DOHH2 (cell line): Measurements from ENCODE around the gene CRYBG1.

Experiments used
- H3F3A ChIP-seq: fragments of 200-600 bp; sonication (generic), shearing (Covaris generic); 2 replicates; pipeline ENCODE4 v1.6.0; 2016; ENCODE audit warnings: antibody characterized with exemption, mild to moderate bottlenecking; ENCODE audit not compliant: control insufficient read depth, insufficient read depth
- H3K27ac ChIP-seq: fragments of 200-600 bp; sonication (generic); 2 replicates; pipeline ENCODE4 v1.5.1; 2014; ENCODE audit warnings: low read depth, mild to moderate bottlenecking, low read length, moderate library complexity
- H3K27me3 ChIP-seq: fragments of 200-600 bp; sonication (generic); 2 replicates; pipeline ENCODE4 v1.6.1; 2014; ENCODE audit warnings: mild to moderate bottlenecking, low read length, mixed read lengths; ENCODE audit not compliant: control insufficient read depth
- H3K36me3 ChIP-seq: fragments of 200-600 bp; sonication (generic); 2 replicates; pipeline ENCODE4 v1.6.1; 2014; ENCODE audit warnings: mild to moderate bottlenecking, low read length, moderate library complexity, mixed read lengths; ENCODE audit not compliant: control insufficient read depth
- H3K4me1 ChIP-seq: fragments of 200-600 bp; sonication (generic); 2 replicates; pipeline ENCODE4 v1.6.1; 2014; ENCODE audit warnings: mild to moderate bottlenecking, low read length, mixed read lengths; ENCODE audit not compliant: control insufficient read depth
- H3K4me2 ChIP-seq: fragments of 200-600 bp; sonication (generic); 2 replicates; pipeline ENCODE4 v1.6.0; 2014; ENCODE audit warnings: mild to moderate bottlenecking, low read length, moderate library complexity
- H3K4me3 ChIP-seq: fragments of 200-600 bp; sonication (generic); 2 replicates; pipeline ENCODE4 v1.5.1; 2014; ENCODE audit warnings: mild to moderate bottlenecking, low read length, mixed read lengths
- H3K79me2 ChIP-seq: fragments of 200-600 bp; sonication (generic); 2 replicates; pipeline ENCODE4 v1.6.1; 2014; ENCODE audit warnings: mild to moderate bottlenecking, low read length, mixed read lengths; ENCODE audit not compliant: control insufficient read depth
- H3K9me2 ChIP-seq: fragments of 200-600 bp; sonication (generic); replicated peaks from 2 replicates; pipeline ENCODE4 v1.6.1; 2014; ENCODE audit warnings: mild to moderate bottlenecking, low read length, mixed read lengths; ENCODE audit not compliant: control insufficient read depth
- H3K9me3 ChIP-seq: fragments of 200-600 bp; sonication (generic); 2 replicates; pipeline ENCODE4 v1.6.1; 2014; ENCODE audit warnings: antibody characterized with exemption, low read length, mixed read lengths; ENCODE audit not compliant: control insufficient read depth, insufficient read depth
- H4K20me1 ChIP-seq: fragments of 200-600 bp; sonication (generic); 2 replicates; pipeline ENCODE4 v1.6.0; 2014; ENCODE audit warnings: low read depth, mild to moderate bottlenecking, antibody characterized with exemption, low read length, moderate library complexity; ENCODE audit not compliant: control insufficient read depth, insufficient read depth
- EZH2phosphoT487 ChIP-seq: fragments of 200-600 bp; sonication (generic); IDR thresholded peaks from 2 replicates; pipeline ENCODE4 v1.6.1; 2017; ENCODE audit warnings: borderline replicate concordance, mild to moderate bottlenecking, antibody characterized with exemption, low read length, moderate library complexity, mixed read lengths
- TF ChIP-seq, protein P1 (sequence below): fragments of 200-600 bp; sonication (generic); IDR thresholded peaks from one replicate; pipeline ENCODE4 v1.5.1; 2014; ENCODE audit warnings: antibody characterized with exemption, mild to moderate bottlenecking, low read depth, low read length; ENCODE audit not compliant: poor library complexity, severe bottlenecking

Gene CRYBG1

DNA sequence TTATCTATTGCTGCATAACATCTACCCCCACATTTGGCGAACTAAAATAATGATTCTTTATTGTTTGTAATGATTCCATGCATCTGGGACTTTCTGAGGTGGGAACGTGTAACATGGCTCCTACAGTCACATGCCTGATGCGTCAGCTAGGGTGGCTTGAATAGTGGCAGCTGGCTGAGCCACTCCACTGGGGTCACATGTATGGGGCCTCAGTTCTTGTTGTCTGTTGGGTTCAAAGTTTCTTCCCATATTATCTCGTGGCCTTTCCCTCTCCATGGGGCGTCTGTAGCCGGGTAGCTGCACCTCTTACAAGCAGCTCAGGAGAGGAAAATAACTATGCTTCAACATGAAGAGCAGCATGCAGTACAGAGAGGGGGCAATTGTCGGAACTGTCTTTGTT lies 69.9 kb downstream of the CRYBG1 start:
- TF ChIP-seq EZH2phosphoT487: no peak
- TF ChIP-seq, protein P1, sequence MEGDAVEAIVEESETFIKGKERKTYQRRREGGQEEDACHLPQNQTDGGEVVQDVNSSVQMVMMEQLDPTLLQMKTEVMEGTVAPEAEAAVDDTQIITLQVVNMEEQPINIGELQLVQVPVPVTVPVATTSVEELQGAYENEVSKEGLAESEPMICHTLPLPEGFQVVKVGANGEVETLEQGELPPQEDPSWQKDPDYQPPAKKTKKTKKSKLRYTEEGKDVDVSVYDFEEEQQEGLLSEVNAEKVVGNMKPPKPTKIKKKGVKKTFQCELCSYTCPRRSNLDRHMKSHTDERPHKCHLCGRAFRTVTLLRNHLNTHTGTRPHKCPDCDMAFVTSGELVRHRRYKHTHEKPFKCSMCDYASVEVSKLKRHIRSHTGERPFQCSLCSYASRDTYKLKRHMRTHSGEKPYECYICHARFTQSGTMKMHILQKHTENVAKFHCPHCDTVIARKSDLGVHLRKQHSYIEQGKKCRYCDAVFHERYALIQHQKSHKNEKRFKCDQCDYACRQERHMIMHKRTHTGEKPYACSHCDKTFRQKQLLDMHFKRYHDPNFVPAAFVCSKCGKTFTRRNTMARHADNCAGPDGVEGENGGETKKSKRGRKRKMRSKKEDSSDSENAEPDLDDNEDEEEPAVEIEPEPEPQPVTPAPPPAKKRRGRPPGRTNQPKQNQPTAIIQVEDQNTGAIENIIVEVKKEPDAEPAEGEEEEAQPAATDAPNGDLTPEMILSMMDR: no peak
- H3F3A ChIP-seq: no peaks in the 10 kb centered on the region

DNA sequence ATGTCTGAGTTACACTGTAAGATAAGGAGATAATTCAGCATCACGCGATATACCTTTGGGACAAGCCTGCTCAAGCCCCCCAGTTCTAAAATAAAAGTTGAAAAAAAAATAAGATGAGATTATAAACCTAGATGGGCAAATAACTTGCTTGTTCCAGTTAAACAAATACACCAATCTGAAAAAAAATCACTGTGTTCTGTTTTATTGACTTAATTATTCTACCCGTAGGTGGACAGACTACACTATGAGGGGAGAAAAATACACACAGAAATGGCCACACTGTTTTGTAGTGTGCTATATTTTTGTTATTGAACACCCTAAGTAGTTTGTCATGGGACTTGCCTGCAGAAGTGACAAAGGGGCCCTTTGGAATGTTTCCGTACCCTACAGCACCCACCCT lies 70.9 kb downstream of the CRYBG1 start:
- no peaks in the 10 kb centered on the region for H3F3A ChIP-seq
- H3K9me3 ChIP-seq: no peaks in the 10 kb centered on the region
- H3K27me3 ChIP-seq: peaks cover 6% of the 10 kb centered on the region; the same call in 1 of the 2 replicates
- no peak overlapping the region for H3K27ac ChIP-seq
- H3K4me3 ChIP-seq: no peak overlapping the region
- no peak overlapping the region for H3K4me2 ChIP-seq
- H3K4me1 ChIP-seq: no peaks in the 10 kb centered on the region
- no peaks in the 10 kb centered on the region for H3K36me3 ChIP-seq
- H4K20me1 ChIP-seq: no peaks in the 10 kb centered on the region
- H3K9me2 ChIP-seq: no peaks in the 10 kb centered on the region
- no peak for TF ChIP-seq EZH2phosphoT487
- TF ChIP-seq, protein P1: no peak
- no peaks in the 10 kb centered on the region for H3K79me2 ChIP-seq

More for the DNA sequence above, 69.9 kb downstream of the CRYBG1 start:
- H3K27ac ChIP-seq: no peak overlapping the region
- no peaks in the 10 kb centered on the region for H3K79me2 ChIP-seq
- no peaks in the 10 kb centered on the region for H3K36me3 ChIP-seq
- H3K9me3 ChIP-seq: no peaks in the 10 kb centered on the region
- H4K20me1 ChIP-seq: no peaks in the 10 kb centered on the region
- no peak overlapping the region for H3K4me3 ChIP-seq
- H3K27me3 ChIP-seq: peaks cover 6% of the 10 kb centered on the region; the same call in 1 of the 2 replicates
- H3K4me2 ChIP-seq: no peak overlapping the region
- no peaks in the 10 kb centered on the region for H3K4me1 ChIP-seq
- no peaks in the 10 kb centered on the region for H3K9me2 ChIP-seq

- no peaks in the 10 kb centered on the region for H3K9me2 ChIP-seq
- H3F3A ChIP-seq: no peaks in the 10 kb centered on the region
- no peaks in the 10 kb centered on the region for H4K20me1 ChIP-seq
- H3K4me1 ChIP-seq: no peaks in the 10 kb centered on the region
- no peaks in the 10 kb centered on the region for H3K36me3 ChIP-seq
- peaks cover 6% of the 10 kb centered on the region; the same call in 1 of the 2 replicates for H3K27me3 ChIP-seq
- H3K9me3 ChIP-seq: no peaks in the 10 kb centered on the region
- H3K79me2 ChIP-seq: no peaks in the 10 kb centered on the region
- TF ChIP-seq, protein P1: no peak
- TF ChIP-seq EZH2phosphoT487: no peak
- no peak overlapping the region for H3K4me3 ChIP-seq
- H3K27ac ChIP-seq: no peak overlapping the region
- no peak overlapping the region for H3K4me2 ChIP-seq
These were observed 71.5 kb downstream of the CRYBG1 start for GRCh38 chr6:106431972-106432371.
